Limb (tissue), 2 donors: ENCODE measurements around the gene TAF1B.

ENCODE experiments used
- DNase-seq, 2 donors: peaks; one replicate each; pipeline ENCODE4 v3.0.0-alpha.2; 2016; ENCODE audit errors: extremely low spot score in 2 of 2

Gene TAF1B

GRCh38 chr2:9939587-9940485 lies 96.6 kb downstream of the TAF1B start:
- no peak for DNase-seq

- DNase-seq = no peak
Observed at GRCh38 chr2:9941196-9941995, 98.1 kb downstream of the TAF1B start.

GRCh38 chr2:9941996-9942390 lies 98.7 kb downstream of the TAF1B start:
- DNase-seq = no peak

- DNase-seq = no peak
Observed at GRCh38 chr2:9944330-9944758, 101.1 kb downstream of the TAF1B start.

GRCh38 chr2:9945596-9945995 lies 102.3 kb downstream of the TAF1B start:
- DNase-seq = no peak

- no peak for DNase-seq
Observed at GRCh38 chr2:9946076-9946475, 102.8 kb downstream of the TAF1B start.

- no peak for DNase-seq
Observed at GRCh38 chr2:9946818-9947217, 103.5 kb downstream of the TAF1B start.

- no peak for DNase-seq
Observed at GRCh38 chr2:9948721-9949120, 105.4 kb downstream of the TAF1B start.

GRCh38 chr2:9949239-9949991 lies 106.1 kb downstream of the TAF1B start:
- DNase-seq = no peak

GRCh38 chr2:9949992-9950520 lies 106.8 kb downstream of the TAF1B start:
- DNase-seq = no peak

GRCh38 chr2:9950521-9951271 lies 107.4 kb downstream of the TAF1B start:
- DNase-seq = no peak

GRCh38 chr2:9951272-9951521 lies 107.9 kb downstream of the TAF1B start:
- no peak for DNase-seq

GRCh38 chr2:9951522-9952285 lies 108.4 kb downstream of the TAF1B start, which contains the start of gene GRHL1:
Gene GRHL1, plus strand, starts transcription at chr2:9951693. Its CDS starts 141 bp downstream, at chr2:9951834.
- peak; percentile 91 to 97 for DNase-seq

- no peak for DNase-seq
Observed at GRCh38 chr2:9952286-9952737, 109.0 kb downstream of the TAF1B start.

- DNase-seq = no peak
Observed at GRCh38 chr2:9952856-9953503, 109.7 kb downstream of the TAF1B start.

- DNase-seq = no peak
Observed at GRCh38 chr2:9954136-9954535, 110.9 kb downstream of the TAF1B start.

GRCh38 chr2:9958057-9958456 lies 114.8 kb downstream of the TAF1B start:
- DNase-seq = no peak

GRCh38 chr2:9959262-9959661 lies 116.0 kb downstream of the TAF1B start:
- DNase-seq = no peak

GRCh38 chr2:9961013-9961412 lies 117.7 kb downstream of the TAF1B start:
- no peak for DNase-seq
